Measurements from ENCODE around the gene FEN1. TPM values are rescaled to one million over a fixed set of nuclear protein-coding genes. Genes with fewer than 3 reads are reported as not detected.

Gene FEN1
- total RNA-seq, 1 donor from 2014 or later: 13.8 TPM

DNA sequence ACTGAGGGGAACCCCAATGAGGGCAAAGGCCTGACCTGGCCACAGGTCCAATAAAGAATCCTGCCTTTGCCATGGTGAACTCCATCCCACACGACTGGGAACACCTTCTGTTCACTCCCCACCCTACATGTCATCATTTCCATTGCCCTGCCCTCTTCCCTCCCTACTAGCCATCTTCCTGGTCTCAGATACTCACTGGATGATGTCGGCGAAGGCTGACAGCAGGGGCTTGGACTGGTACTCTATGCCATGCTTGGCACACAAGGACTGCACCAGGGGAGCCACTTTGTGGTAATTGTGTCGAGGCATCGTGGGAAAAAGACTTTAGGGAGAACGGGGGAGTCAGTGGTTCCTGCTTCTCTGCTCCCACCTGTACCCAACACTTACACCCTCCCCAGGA, 9.9 kb downstream of the FEN1 start:
- Mint-ChIP-seq H3K4me3 (ENCODE audit: unreplicated experiment) (no peak overlapping the region), H3K36me3 (ENCODE audit: low read depth, unreplicated experiment) (peaks cover 17% of the 10 kb centered on the region), H3K27ac (ENCODE audit: unreplicated experiment) (no peak overlapping the region), H3K4me1 (ENCODE audit: low read depth, unreplicated experiment) (no peaks in the 10 kb centered on the region), H3K9me3 (ENCODE audit: unreplicated experiment) (no peaks in the 10 kb centered on the region), H3K27me3 (ENCODE audit: low read depth, unreplicated experiment) (no peaks in the 10 kb centered on the region)
- no peak overlapping the region for H3K4me3 ChIP-seq (ENCODE audit: insufficient read depth, low read depth, low read length)
- no peak for DNase-seq (ENCODE audit: low read depth)
- H4K20me1 ChIP-seq (ENCODE audit: insufficient read depth, low read length): peaks cover 7% of the 10 kb centered on the region
- H3K4me2 ChIP-seq (ENCODE audit: low read length): no peak overlapping the region
- FAIRE-seq: no peak
- H3K9me3 ChIP-seq (ENCODE audit: insufficient read depth, low read depth, low read length): no peaks in the 10 kb centered on the region
- H2AFZ ChIP-seq (ENCODE audit: low read depth, low read length): no peak overlapping the region
- no peak overlapping the region for H3K9ac ChIP-seq (ENCODE audit: low read length)
- no peak overlapping the region for H3K27ac ChIP-seq (ENCODE audit: low read depth, low read length)
- H3K4me1 ChIP-seq (ENCODE audit: insufficient read depth, low read length): peaks cover 5% of the 10 kb centered on the region
- peaks cover 37% of the 10 kb centered on the region for H3K36me3 ChIP-seq (ENCODE audit: insufficient read depth, low read length)
- peaks cover 25% of the 10 kb centered on the region for H3K79me2 ChIP-seq (ENCODE audit: insufficient read depth, low read length)
- H3K27me3 ChIP-seq (ENCODE audit: insufficient read depth, low read length): no peaks in the 10 kb centered on the region
- TF ChIP-seq EZH2 (IDR thresholded peaks at IDR 0.05; ENCODE audit: insufficient read depth, low read length): no peak
- TF ChIP-seq, protein P1, sequence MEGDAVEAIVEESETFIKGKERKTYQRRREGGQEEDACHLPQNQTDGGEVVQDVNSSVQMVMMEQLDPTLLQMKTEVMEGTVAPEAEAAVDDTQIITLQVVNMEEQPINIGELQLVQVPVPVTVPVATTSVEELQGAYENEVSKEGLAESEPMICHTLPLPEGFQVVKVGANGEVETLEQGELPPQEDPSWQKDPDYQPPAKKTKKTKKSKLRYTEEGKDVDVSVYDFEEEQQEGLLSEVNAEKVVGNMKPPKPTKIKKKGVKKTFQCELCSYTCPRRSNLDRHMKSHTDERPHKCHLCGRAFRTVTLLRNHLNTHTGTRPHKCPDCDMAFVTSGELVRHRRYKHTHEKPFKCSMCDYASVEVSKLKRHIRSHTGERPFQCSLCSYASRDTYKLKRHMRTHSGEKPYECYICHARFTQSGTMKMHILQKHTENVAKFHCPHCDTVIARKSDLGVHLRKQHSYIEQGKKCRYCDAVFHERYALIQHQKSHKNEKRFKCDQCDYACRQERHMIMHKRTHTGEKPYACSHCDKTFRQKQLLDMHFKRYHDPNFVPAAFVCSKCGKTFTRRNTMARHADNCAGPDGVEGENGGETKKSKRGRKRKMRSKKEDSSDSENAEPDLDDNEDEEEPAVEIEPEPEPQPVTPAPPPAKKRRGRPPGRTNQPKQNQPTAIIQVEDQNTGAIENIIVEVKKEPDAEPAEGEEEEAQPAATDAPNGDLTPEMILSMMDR (IDR thresholded peaks at IDR 0.05; ENCODE audit: insufficient read depth, low read depth, low read length): no peak

- no peaks in the 10 kb centered on the region for H3K4me1 Mint-ChIP-seq (ENCODE audit: low read depth, unreplicated experiment)
- H3K36me3 ChIP-seq (ENCODE audit: insufficient read depth, low read length): peaks cover 37% of the 10 kb centered on the region
These were observed 11.4 kb downstream of the FEN1 start for GRCh38 chr11:61803889-61804647.

More at GRCh38 chr11:61803889-61804647, 11.4 kb downstream of the FEN1 start:
- H3K4me1 ChIP-seq (ENCODE audit: insufficient read depth, low read length): peaks cover 5% of the 10 kb centered on the region
- H3K27ac ChIP-seq (ENCODE audit: low read depth, low read length): no peak overlapping the region
- no peak overlapping the region for H3K4me3 ChIP-seq (ENCODE audit: insufficient read depth, low read depth, low read length)
- no peak overlapping the region for H3K9ac ChIP-seq (ENCODE audit: low read length)
- Mint-ChIP-seq H3K36me3 (ENCODE audit: low read depth, unreplicated experiment) (peaks cover 22% of the 10 kb centered on the region), H3K4me3 (ENCODE audit: unreplicated experiment) (no peak overlapping the region), H3K9me3 (ENCODE audit: unreplicated experiment) (no peaks in the 10 kb centered on the region), H3K27ac (ENCODE audit: unreplicated experiment) (no peak overlapping the region), H3K27me3 (ENCODE audit: low read depth, unreplicated experiment) (no peaks in the 10 kb centered on the region)
- peaks cover 7% of the 10 kb centered on the region for H4K20me1 ChIP-seq (ENCODE audit: insufficient read depth, low read length)
- no peaks in the 10 kb centered on the region for H3K27me3 ChIP-seq (ENCODE audit: insufficient read depth, low read length)
- FAIRE-seq (no peak), DNase-seq (ENCODE audit: low read depth) (peak; percentile 52)
- H2AFZ ChIP-seq (ENCODE audit: low read depth, low read length): no peak overlapping the region
- no peak overlapping the region for H3K4me2 ChIP-seq (ENCODE audit: low read length)
- H3K79me2 ChIP-seq (ENCODE audit: insufficient read depth, low read length): peaks cover 14% of the 10 kb centered on the region
- no peaks in the 10 kb centered on the region for H3K9me3 ChIP-seq (ENCODE audit: insufficient read depth, low read depth, low read length)
- TF ChIP-seq EZH2 (IDR thresholded peaks at IDR 0.05; ENCODE audit: insufficient read depth, low read length): no peak
- TF ChIP-seq, protein P1 (IDR thresholded peaks at IDR 0.05; ENCODE audit: insufficient read depth, low read depth, low read length): no peak
